K562 (cell line): ENCODE data around the gene TRIM38. TPM values are rescaled to one million over a fixed set of nuclear protein-coding genes. Genes with fewer than 3 reads are reported as not detected.
A peak's percentile ranks its signal among the peaks of the same experiment; 100 is the strongest.

ENCODE experiments used
- BRD4 ChIP-seq: fragments of 200-600 bp; sonication (generic); IDR thresholded peaks from 2 replicates; pipeline ENCODE4 v1.6.1; 2017; ENCODE audit warnings: inconsistent platforms
- CREB1 ChIP-seq, 2 experiments: sonication (generic) in 1 of 2; formaldehyde crosslinking in 1 of 2; IDR thresholded peaks; 2 replicates each; pipeline versions ENCODE4 v1.6.1 to v1.8.0; 2012 to 2022; ENCODE audit warnings: inconsistent platforms in 1 of 2, mild to moderate bottlenecking in 1 of 2, missing genetic modification reagents in 1 of 2, moderate library complexity in 1 of 2
- DEAF1 ChIP-seq: fragments of 450-650 bp; formaldehyde crosslinking; IDR thresholded peaks from 2 replicates; pipeline ENCODE4 v1.4.0; 2020; ENCODE audit warnings: mild to moderate bottlenecking, moderate library complexity
- EGR1 ChIP-seq: fragments of 450-650 bp; conservative IDR thresholded peaks from 2 replicates; pipeline ENCODE4 v1.6.1; 2017; ENCODE audit warnings: mild to moderate bottlenecking
- ELF2 ChIP-seq: fragments of 250-450 bp; sonication (Bioruptor Pico); IDR thresholded peaks from 2 replicates; pipeline ENCODE4 v1.5.0; 2021; ENCODE audit warnings: mild to moderate bottlenecking
- FOXJ3 ChIP-seq: sonication (generic); formaldehyde crosslinking; IDR thresholded peaks from 2 replicates; pipeline ENCODE4 v1.4.0; 2020; ENCODE audit warnings: mild to moderate bottlenecking, missing genetic modification reagents
- FOXP1 ChIP-seq: sonication (generic); formaldehyde crosslinking; IDR thresholded peaks from 2 replicates; pipeline ENCODE4 v1.8.0; 2022; ENCODE audit warnings: mild to moderate bottlenecking, missing genetic modification reagents
- HCFC1 ChIP-seq: IDR thresholded peaks from 2 replicates; pipeline ENCODE4 v1.6.1; 2012; ENCODE audit warnings: low read depth, low read length, improper control_type of control experiment
- KLF16 ChIP-seq: IDR thresholded peaks from 2 replicates; pipeline ENCODE4 v1.6.1; 2016; ENCODE audit warnings: antibody characterized with exemption
- MED1 ChIP-seq: sonication (generic); formaldehyde crosslinking; IDR thresholded peaks from 2 replicates; pipeline ENCODE4 v1.8.1; 2023; ENCODE audit warnings: missing genetic modification reagents, borderline replicate concordance
- NCOA6 ChIP-seq: fragments of 450-650 bp; IDR thresholded peaks from 2 replicates; pipeline ENCODE4 v1.6.1; 2017; ENCODE audit warnings: mild to moderate bottlenecking
- NRF1 ChIP-seq, 2 experiments: fragments of 450-650 bp; IDR thresholded peaks in 1 of 2; conservative IDR thresholded peaks in 1 of 2; 2 replicates each; pipeline ENCODE4 v1.6.1; 2014; ENCODE audit warnings: mild to moderate bottlenecking in 2 of 2
- POLR3G ChIP-seq: IDR thresholded peaks from 2 replicates; pipeline ENCODE4 v1.6.1; 2011; ENCODE audit not compliant: insufficient read length, insufficient replicate concordance; ENCODE audit errors: extremely low read depth
- SOX6 ChIP-seq: fragments of 450-650 bp; IDR thresholded peaks from 2 replicates; pipeline ENCODE4 v1.6.1; 2014; ENCODE audit warnings: mild to moderate bottlenecking
- TFAM ChIP-seq: fragments of 250-450 bp; sonication (Bioruptor Pico); conservative IDR thresholded peaks from 2 replicates; pipeline ENCODE4 v1.5.0; 2021; ENCODE audit warnings: mild to moderate bottlenecking, moderate library complexity
- ZC3H4 ChIP-seq: sonication (generic); formaldehyde crosslinking; IDR thresholded peaks from 2 replicates; pipeline ENCODE4 v1.9.0; 2021; ENCODE audit warnings: missing genetic modification reagents, borderline replicate concordance
- ZFX ChIP-seq: sonication (generic); formaldehyde crosslinking; IDR thresholded peaks from 2 replicates; pipeline ENCODE4 v1.8.0; 2022; ENCODE audit warnings: mild to moderate bottlenecking, missing genetic modification reagents, moderate library complexity
- ZNF184 ChIP-seq: sonication (generic); formaldehyde crosslinking; IDR thresholded peaks from 2 replicates; pipeline ENCODE4 v1.5.0; 2020; ENCODE audit warnings: missing genetic modification reagents
- ZNF57 ChIP-seq: fragments of 450-650 bp; formaldehyde crosslinking; IDR thresholded peaks from 2 replicates; pipeline ENCODE4 v1.4.0; 2020; ENCODE audit warnings: mild to moderate bottlenecking, moderate library complexity
- polyA plus RNA-seq, 8 experiments: library from polyadenylated mRNA; depleted of rRNA in 4 of 8; stranded (reverse) in 5 of 8; unstranded in 3 of 8; fragments of >200 nt; fragmentation: Nextera tagmentation in 2 of 8; fragmentation: Illumina TruSeq in 1 of 8; extraction: Ambion mirVana in 2 of 8; extraction: Trizol in 1 of 8; gene quantifications; 2 replicates each; pipeline versions ENCODE4 v1.2.1 to v1.2.3, GENCODE V29; 2011 to 2014; ENCODE audit warnings: inconsistent platforms in 1 of 8, missing spikeins in 1 of 8
- total RNA-seq, 7 experiments: library from RNA; depleted of rRNA in 6 of 7; stranded (reverse); fragments of >200 nt in 6 of 7; fragmentation: Illumina TruSeq in 2 of 7; extraction: Trizol in 2 of 7; gene quantifications; 2 replicates each; pipeline versions ENCODE4 v1.2.1 to v1.2.3, GENCODE V29; 2011 to 2021; ENCODE audit warnings: low replicate concordance in 1 of 7
- TF ChIP-seq, protein P1 (sequence below), 2 experiments: fragments of 450-650 bp in 1 of 2; sonication (generic) in 1 of 2; formaldehyde crosslinking in 1 of 2; IDR thresholded peaks; 2 replicates each; pipeline versions ENCODE4 v1.7.1 to v1.9.0; 2016 to 2022; ENCODE audit warnings: inconsistent platforms in 1 of 2, mild to moderate bottlenecking in 1 of 2, missing genetic modification reagents in 1 of 2

Gene TRIM38
- total and polyA plus RNA-seq, 9 of the 15 experiments (the other 6 are each of a cell fraction or from before 2014, with no cell fraction given), result 1.7 to 6.7 (median 6.3) TPM

DNA sequence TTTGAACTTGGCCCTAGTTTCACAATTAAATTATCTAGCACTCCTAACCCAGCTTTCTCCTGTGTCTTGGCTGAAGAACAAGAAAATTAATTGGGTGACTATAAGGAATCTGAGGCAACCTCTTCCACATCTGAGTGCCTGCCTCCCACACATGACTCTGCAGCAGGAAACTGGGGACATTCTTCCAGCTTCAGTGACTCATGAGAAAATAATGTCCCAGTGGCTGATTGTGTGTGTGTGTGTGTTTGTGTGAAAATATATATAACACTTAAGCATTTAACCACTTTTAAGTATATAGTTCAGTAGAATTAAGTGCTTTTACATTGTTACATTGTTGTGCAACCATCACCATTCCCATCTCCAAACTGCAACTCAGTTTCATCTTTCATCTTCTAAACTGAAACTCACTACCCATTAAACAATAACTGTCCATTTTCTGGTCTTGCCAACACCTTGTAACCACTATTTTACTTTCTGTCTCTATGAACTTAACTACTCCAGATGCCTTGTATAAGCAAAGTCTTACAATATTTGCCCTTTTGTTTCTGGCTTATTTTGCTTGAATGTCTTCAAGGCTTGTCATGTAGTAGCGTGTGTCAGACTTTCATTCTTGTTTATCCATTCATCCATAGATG, 8.7 kb downstream of the TRIM38 start (continued):
- no peak for TF ChIP-seq ZNF57 (CRISPR knock-in tag)
- peak; percentile 82 for TF ChIP-seq SOX6
- TF ChIP-seq BRD4, result no peak
- TF ChIP-seq TFAM (CRISPR knock-in tag), result no peak
- no peak for TF ChIP-seq ELF2
- TF ChIP-seq POLR3G, result no peak
- TF ChIP-seq, protein P1, sequence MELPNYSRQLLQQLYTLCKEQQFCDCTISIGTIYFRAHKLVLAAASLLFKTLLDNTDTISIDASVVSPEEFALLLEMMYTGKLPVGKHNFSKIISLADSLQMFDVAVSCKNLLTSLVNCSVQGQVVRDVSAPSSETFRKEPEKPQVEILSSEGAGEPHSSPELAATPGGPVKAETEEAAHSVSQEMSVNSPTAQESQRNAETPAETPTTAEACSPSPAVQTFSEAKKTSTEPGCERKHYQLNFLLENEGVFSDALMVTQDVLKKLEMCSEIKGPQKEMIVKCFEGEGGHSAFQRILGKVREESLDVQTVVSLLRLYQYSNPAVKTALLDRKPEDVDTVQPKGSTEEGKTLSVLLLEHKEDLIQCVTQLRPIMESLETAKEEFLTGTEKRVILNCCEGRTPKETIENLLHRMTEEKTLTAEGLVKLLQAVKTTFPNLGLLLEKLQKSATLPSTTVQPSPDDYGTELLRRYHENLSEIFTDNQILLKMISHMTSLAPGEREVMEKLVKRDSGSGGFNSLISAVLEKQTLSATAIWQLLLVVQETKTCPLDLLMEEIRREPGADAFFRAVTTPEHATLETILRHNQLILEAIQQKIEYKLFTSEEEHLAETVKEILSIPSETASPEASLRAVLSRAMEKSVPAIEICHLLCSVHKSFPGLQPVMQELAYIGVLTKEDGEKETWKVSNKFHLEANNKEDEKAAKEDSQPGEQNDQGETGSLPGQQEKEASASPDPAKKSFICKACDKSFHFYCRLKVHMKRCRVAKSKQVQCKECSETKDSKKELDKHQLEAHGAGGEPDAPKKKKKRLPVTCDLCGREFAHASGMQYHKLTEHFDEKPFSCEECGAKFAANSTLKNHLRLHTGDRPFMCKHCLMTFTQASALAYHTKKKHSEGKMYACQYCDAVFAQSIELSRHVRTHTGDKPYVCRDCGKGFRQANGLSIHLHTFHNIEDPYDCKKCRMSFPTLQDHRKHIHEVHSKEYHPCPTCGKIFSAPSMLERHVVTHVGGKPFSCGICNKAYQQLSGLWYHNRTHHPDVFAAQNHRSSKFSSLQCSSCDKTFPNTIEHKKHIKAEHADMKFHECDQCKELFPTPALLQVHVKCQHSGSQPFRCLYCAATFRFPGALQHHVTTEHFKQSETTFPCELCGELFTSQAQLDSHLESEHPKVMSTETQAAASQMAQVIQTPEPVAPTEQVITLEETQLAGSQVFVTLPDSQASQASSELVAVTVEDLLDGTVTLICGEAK (IDR thresholded peaks at IDR 0.05), result no peak
- TF ChIP-seq, protein P1 (CRISPR knock-in tag; IDR thresholded peaks at IDR 0.05), result no peak
- TF ChIP-seq EGR1, result peak; percentile 90
- TF ChIP-seq FOXP1, result no peak
- TF ChIP-seq DEAF1 (CRISPR knock-in tag), result no peak
- TF ChIP-seq ZNF184 (CRISPR knock-in tag), result no peak
- TF ChIP-seq ZC3H4, result no peak
- TF ChIP-seq KLF16, result peak; percentile 83
- TF ChIP-seq NRF1 (conservative IDR thresholded peaks at IDR 0.05 in 1 of 2, IDR thresholded peaks at IDR 0.05 in 1 of 2), result peak; percentile 27 to 29; a peak in 2 of 4 replicates
- TF ChIP-seq FOXJ3, result no peak
- no peak for TF ChIP-seq MED1
- TF ChIP-seq ZFX (CRISPR knock-in tag), result no peak
- no peak for TF ChIP-seq NCOA6
- TF ChIP-seq HCFC1, result no peak
- no peak for TF ChIP-seq CREB1 (IDR thresholded peaks at IDR 0.05)
- TF ChIP-seq CREB1 (CRISPR knock-in tag; IDR thresholded peaks at IDR 0.05), result no peak; the same call in 1 of the 2 replicates
